AG04449 (cell line): ENCODE data around the gene CCND2.

Experiments
- CTCF ChIA-PET: fragments of 350-600 bp; formaldehyde crosslinking; extraction: SDS; loops from one replicate; lab custom pipeline; 2021; ENCODE audit warnings: antibody characterized with exemption; lab: Yijun Ruan, JAX
- POLR2A ChIA-PET: fragments of 400-600, 350-600 bp; formaldehyde crosslinking; extraction: SDS; loops from one replicate; lab custom pipeline; 2020; ENCODE audit warnings: antibody characterized with exemption, inconsistent platforms; lab: Yijun Ruan, JAX
- DNase-seq: peaks from one replicate; pipeline ENCODE4 v3.0.0-alpha.2; 2010; ENCODE audit warnings: low read depth, low spot score
- H3K4me3 ChIP-seq: 2 replicates; pipeline ENCODE4 v1.5.1; 2011; ENCODE audit warnings: low read depth, mild to moderate bottlenecking, control low read depth, low read length
- CTCF ChIP-seq: IDR thresholded peaks from one replicate; pipeline ENCODE4 v1.5.1; 2011; ENCODE audit warnings: mild to moderate bottlenecking, moderate library complexity, low read length, control low read depth, inconsistent platforms; ENCODE audit not compliant: insufficient read depth; ENCODE audit errors: missing control alignments

CCND2 gene

DNA sequence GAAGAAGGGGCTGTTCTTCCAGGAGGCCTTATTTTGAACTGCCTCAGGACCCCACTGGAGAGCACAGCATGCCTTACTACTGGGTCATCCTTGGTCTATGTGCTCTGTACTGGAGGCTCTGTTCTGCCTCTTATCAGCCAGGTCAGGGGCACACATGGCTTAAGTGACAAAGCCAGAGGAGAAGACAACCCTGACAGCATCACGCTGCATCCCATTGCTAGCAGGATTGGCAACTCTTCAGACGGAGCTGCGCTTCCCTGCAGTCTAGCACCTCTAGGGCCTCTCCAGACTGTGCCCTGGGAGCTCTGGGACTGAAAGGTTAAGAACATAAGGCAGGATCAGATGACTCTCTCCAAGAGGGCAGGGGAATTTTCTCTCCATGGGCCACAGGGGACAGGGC is 30.2 kb downstream of the CCND2 start:
- ChIA-PET CTCF (interaction anchor here (0.9 to 1.3 kb wide), 2 partner anchors 27 to 28 kb away, joined by 3 to 5 read pairs; no protein-coding TSS in a partner anchor), POLR2A (interaction anchor here (0.7 kb wide), 1 partner anchor 31 kb away, joined by 3 read pairs; no protein-coding TSS in a partner anchor)
- no peak for TF ChIP-seq CTCF
- DNase-seq: no peak
- no peak overlapping the region for H3K4me3 ChIP-seq

GRCh38 chr12:4307593-4308333 is 34.2 kb downstream of the CCND2 start:
- peak; percentile 74 for TF ChIP-seq CTCF
- peak; percentile 2 for DNase-seq
- POLR2A ChIA-PET: no interaction called here
- CTCF ChIA-PET: interaction anchor here (0.6 to 5.0 kb wide), 17 partner anchors 9 to 1009 kb away, joined by 3 to 33 read pairs (median 5); partner anchors contain the start of gene TIGAR
- no peak overlapping the region for H3K4me3 ChIP-seq

DNA sequence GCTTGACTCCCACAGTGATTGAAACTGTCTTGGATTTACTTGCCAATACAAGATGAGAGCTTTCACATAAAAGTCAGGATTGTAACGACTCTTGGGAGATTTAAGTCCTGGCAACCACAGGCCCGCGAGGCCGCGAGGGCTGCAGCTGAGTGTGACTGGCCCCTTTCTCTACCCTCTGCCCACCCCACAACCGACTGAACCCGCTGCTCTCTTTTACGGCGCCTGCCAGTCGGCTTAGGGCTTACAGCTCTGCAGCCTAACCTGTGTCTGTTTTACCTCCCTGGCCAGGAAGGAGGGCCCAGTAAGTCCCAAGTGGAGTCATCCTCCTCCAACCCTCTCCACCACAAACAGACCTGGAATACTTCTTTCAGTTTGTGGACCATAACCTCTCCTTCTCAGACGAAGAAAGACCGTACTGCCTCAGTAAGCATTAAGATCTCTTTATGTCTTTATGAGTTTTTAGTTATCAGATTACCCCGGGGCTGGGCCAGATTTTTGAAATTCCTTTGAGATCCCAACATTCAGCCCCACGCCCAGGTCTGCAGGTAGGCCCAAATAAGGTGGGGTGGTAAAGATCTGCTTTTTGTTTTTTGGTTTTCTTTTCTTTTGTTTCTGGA is 34.9 kb downstream of the CCND2 start:
- ChIA-PET CTCF (interaction anchor here (0.7 to 5.0 kb wide), 12 partner anchors 9 to 450 kb away, joined by 3 to 33 read pairs (median 5); no protein-coding TSS in a partner anchor), POLR2A (no interaction called here)
- no peak overlapping the region for H3K4me3 ChIP-seq
- DNase-seq: no peak
- no peak for TF ChIP-seq CTCF

DNA sequence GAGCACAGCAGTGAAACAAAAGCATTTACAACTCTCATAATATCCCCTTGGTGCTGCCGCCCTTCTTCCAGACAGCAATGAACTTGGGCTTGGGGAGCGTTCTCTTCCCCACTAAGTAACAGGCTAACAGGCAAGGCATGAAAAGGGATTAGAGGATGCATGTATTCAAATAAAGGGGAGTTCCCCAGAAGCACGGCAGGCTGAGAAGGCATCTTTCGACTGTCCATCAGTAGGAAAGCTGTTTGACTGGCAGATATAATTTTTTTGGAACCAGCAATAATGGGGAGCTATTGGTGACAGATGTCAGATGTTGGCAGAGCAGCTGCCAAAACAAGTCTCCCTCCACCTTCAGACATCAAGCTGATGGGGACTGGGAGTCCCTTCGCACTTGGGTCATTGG is 38.2 kb downstream of the CCND2 start:
- no peak overlapping the region for H3K4me3 ChIP-seq
- POLR2A ChIA-PET: no interaction called here
- CTCF ChIA-PET: interaction anchor here (0.8 to 1.6 kb wide), 2 partner anchors 215 to 446 kb away, joined by 3 read pairs; no protein-coding TSS in a partner anchor
- no peak for TF ChIP-seq CTCF
- no peak for DNase-seq

- no peak for TF ChIP-seq CTCF
- CTCF ChIA-PET: no interaction called here
- POLR2A ChIA-PET: no interaction called here
- H3K4me3 ChIP-seq: no peak overlapping the region
- no peak for DNase-seq
Observed at GRCh38 chr12:4312251-4312650, 38.7 kb downstream of the CCND2 start.

DNA sequence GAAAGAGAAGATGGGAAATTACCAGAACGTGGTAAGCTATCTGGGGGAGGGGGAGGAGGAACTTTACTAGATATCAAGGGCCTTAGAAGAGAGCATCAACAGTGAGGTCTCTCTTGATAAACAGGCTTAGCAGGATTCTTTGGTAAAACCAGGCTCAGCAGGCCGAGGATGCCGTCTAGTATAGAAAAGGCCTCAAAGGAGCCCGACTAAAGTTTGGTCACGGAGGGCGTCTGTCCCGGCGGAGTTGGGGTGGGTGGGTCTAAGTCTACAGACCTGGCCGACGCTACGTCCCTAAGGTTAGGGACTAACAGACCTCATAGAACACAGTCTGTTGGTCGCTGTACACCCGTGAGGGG is 46.9 kb downstream of the CCND2 start:
- DNase-seq: no peak
- ChIA-PET POLR2A (no interaction called here), CTCF (interaction anchor here (2.0 to 2.8 kb wide), 2 partner anchors 13 to 44 kb away, joined by 5 to 14 read pairs; no protein-coding TSS in a partner anchor)
- H3K4me3 ChIP-seq: peak overlapping the region; percentile 77
- TF ChIP-seq CTCF: no peak
